Endothelial cell of umbilical vein (primary cell): ENCODE results near the gene DAB2IP. TPM values are rescaled to one million over a fixed set of nuclear protein-coding genes. Genes with fewer than 3 reads are reported as not detected.

Experiments
- BruUV-seq: library from RNA; stranded (reverse); fragments of 400-500 nt; replicated peaks from 2 replicates; lab custom pipeline; 2021; lab: Mats Ljungman, UMichigan
- CTCF ChIA-PET: fragments of 300-600, 350-600 bp; sonication (Branson Sonifier 250); formaldehyde crosslinking; loops from one replicate; lab custom pipeline; 2021; ENCODE audit warnings: antibody characterized with exemption, inconsistent platforms; lab: Charles Lee
- POLR2A ChIA-PET: fragments of 300-600, 350-600 bp; sonication (Branson Sonifier 250); formaldehyde crosslinking; loops from one replicate; lab custom pipeline; 2021; ENCODE audit warnings: antibody characterized with exemption, inconsistent platforms; lab: Charles Lee
- DNase-seq: peaks from one replicate; pipeline ENCODE4 v3.0.0-alpha.2; 2011; ENCODE audit warnings: low read depth, low spot score
- FAIRE-seq: peaks from 2 replicates; lab custom pipeline; 2011; peaks lifted over from hg19 to GRCh38; lab: Jason Lieb, UNC
- H2AFZ ChIP-seq: 2 replicates; pipeline ENCODE4 v1.6.0; 2012; ENCODE audit warnings: low read depth, low read length, control low read depth, inconsistent platforms
- H3K27ac ChIP-seq: 2 replicates; pipeline ENCODE4 v1.5.1; 2011; ENCODE audit warnings: low read depth, mild to moderate bottlenecking, control low read depth, low read length, moderate library complexity; ENCODE audit not compliant: insufficient read depth
- H3K27me3 ChIP-seq, 2 experiments: 2 replicates each; pipeline versions ENCODE4 v1.6.0 to v1.6.1; 2011; ENCODE audit warnings: low read length in 2 of 2, mixed read lengths in 1 of 2; ENCODE audit not compliant: control insufficient read depth in 2 of 2, insufficient read depth in 2 of 2
- H3K36me3 ChIP-seq, 2 experiments: 2 replicates in 1 of 2; 3 replicates in 1 of 2; pipeline ENCODE4 v1.5.1; 2011; ENCODE audit warnings: low read length in 2 of 2, mild to moderate bottlenecking in 1 of 2, moderate library complexity in 1 of 2; ENCODE audit not compliant: control insufficient read depth in 2 of 2, insufficient read depth in 2 of 2; ENCODE audit errors: extremely low read depth in 1 of 2
- H3K4me1 ChIP-seq: 3 replicates; pipeline ENCODE4 v1.5.1; 2011; ENCODE audit warnings: mild to moderate bottlenecking, low read length; ENCODE audit not compliant: control insufficient read depth, insufficient read depth; ENCODE audit errors: extremely low read depth
- H3K4me2 ChIP-seq: 2 replicates; pipeline ENCODE4 v1.6.1; 2011; ENCODE audit warnings: low read length, control low read depth, mixed read lengths; ENCODE audit not compliant: insufficient read depth
- H3K4me3 ChIP-seq, 3 experiments: fragments of 200-600 bp in 1 of 3; sonication (generic), shearing (Covaris generic) in 1 of 3; replicated peaks in 1 of 3; 2 replicates each; pipeline ENCODE4 v1.5.1; 2011 to 2016; ENCODE audit warnings: control low read depth in 3 of 3, low read length in 3 of 3, mild to moderate bottlenecking in 2 of 3, inconsistent platforms in 1 of 3, low read depth in 1 of 3, moderate library complexity in 1 of 3; ENCODE audit not compliant: insufficient read depth in 1 of 3
- H3K79me2 ChIP-seq: 2 replicates; pipeline ENCODE4 v1.6.0; 2012; ENCODE audit warnings: low read length, inconsistent platforms; ENCODE audit not compliant: control insufficient read depth, insufficient read depth
- H3K9ac ChIP-seq: replicated peaks from 2 replicates; pipeline ENCODE3; 2011; ENCODE audit warnings: low read length, control low read depth; ENCODE audit not compliant: insufficient read depth; ENCODE audit errors: extremely low read depth
- H3K9me1 ChIP-seq: replicated peaks from 3 replicates; pipeline ENCODE4 v1.6.0; 2011; ENCODE audit warnings: mild to moderate bottlenecking, low read length; ENCODE audit not compliant: control insufficient read depth, insufficient read depth; ENCODE audit errors: extremely low read depth
- H3K9me3 ChIP-seq: replicated peaks from 2 replicates; pipeline ENCODE4 v1.5.1; 2012; ENCODE audit warnings: low read length, inconsistent platforms; ENCODE audit not compliant: control insufficient read depth, insufficient read depth
- H4K20me1 ChIP-seq: replicated peaks from 2 replicates; pipeline ENCODE3; 2011; ENCODE audit warnings: mild to moderate bottlenecking, low read length; ENCODE audit not compliant: control insufficient read depth, insufficient read depth; ENCODE audit errors: extremely low read depth
- CTCF ChIP-seq, 2 donors: IDR thresholded peaks; 1 replicate in 1 of 2; 2 replicates in 1 of 2; pipeline ENCODE4 v1.5.1; 2011; ENCODE audit warnings: low read length in 2 of 2, mild to moderate bottlenecking in 2 of 2, moderate library complexity in 2 of 2, control low read depth in 1 of 2, inconsistent platforms in 1 of 2, low read depth in 1 of 2; ENCODE audit not compliant: insufficient read depth in 1 of 2; ENCODE audit errors: extremely low read depth in 1 of 2
- EZH2 ChIP-seq: IDR thresholded peaks from 2 replicates; pipeline ENCODE4 v1.6.1; 2012; ENCODE audit warnings: borderline replicate concordance, low read depth, mild to moderate bottlenecking, moderate library complexity, low read length, inconsistent platforms; ENCODE audit not compliant: severe bottlenecking
- FOS ChIP-seq: IDR thresholded peaks from 2 replicates; pipeline ENCODE4 v1.6.1; 2011; ENCODE audit warnings: mild to moderate bottlenecking, low read length, moderate library complexity, borderline replicate concordance; ENCODE audit not compliant: insufficient read depth
- GATA2 ChIP-seq: IDR thresholded peaks from 2 replicates; pipeline ENCODE4 v1.7.0; 2011; ENCODE audit warnings: low read depth, mild to moderate bottlenecking, moderate library complexity, mixed read lengths, low read length; ENCODE audit not compliant: insufficient read length, insufficient read depth
- JUN ChIP-seq: IDR thresholded peaks from 2 replicates; pipeline ENCODE4 v1.6.1; 2011; ENCODE audit warnings: borderline replicate concordance, low read depth; ENCODE audit not compliant: insufficient read length, insufficient read depth
- MAX ChIP-seq: IDR thresholded peaks from 2 replicates; pipeline ENCODE4 v1.6.1; 2011; ENCODE audit not compliant: insufficient read depth, insufficient read length
- MYC ChIP-seq: IDR thresholded peaks from one replicate; pipeline ENCODE4 v1.6.1; 2011; ENCODE audit warnings: mild to moderate bottlenecking, low read depth, low read length
- POLR2A ChIP-seq: IDR thresholded peaks from 2 replicates; pipeline ENCODE4 v1.6.1; 2012; ENCODE audit warnings: low read depth, mild to moderate bottlenecking, control low read depth, low read length
- POLR2AphosphoS5 ChIP-seq: IDR thresholded peaks from 2 replicates; pipeline ENCODE4 v1.6.1; 2012; ENCODE audit warnings: low read depth, mild to moderate bottlenecking, control low read depth, low read length, moderate library complexity; ENCODE audit not compliant: insufficient read depth
- dilution Hi-C: fragments of 300-500 bp; cut with MboI; formaldehyde crosslinking; loops from one replicate; pipeline ENCODE4 v1.15.0; 2019; ENCODE audit warnings: low sequenced_read_pairs; ENCODE audit not compliant: extremely low pct_ligation_motif_present
- intact Hi-C: fragments of 100-400 bp; cut with micrococcal nuclease; formaldehyde crosslinking; loops from one replicate; pipeline ENCODE4 v1.10.0; 2022
- polyA plus RNA-seq, 4 experiments: library from polyadenylated mRNA; depleted of rRNA in 3 of 4; stranded (reverse) in 3 of 4; unstranded in 1 of 4; fragments of >200 nt; gene quantifications; 2 replicates each; pipeline versions ENCODE4 v1.2.1 to v1.2.3, GENCODE V29; 2011 to 2012; ENCODE audit warnings: missing spikeins in 1 of 4
- total RNA-seq: library from RNA; stranded (reverse); gene quantifications from 2 replicates; pipeline ENCODE4 v1.2.3, GENCODE V29; 2021

DAB2IP gene
- total and polyA plus RNA-seq, 2 donors (not counting 3 experiments of a cell fraction or from before 2014, with no cell fraction given) = 29.2 to 53.6 TPM

- Histone ChIP-seq H3K27ac (no peak overlapping the region), H2AFZ (no peak overlapping the region), H3K79me2 (no peaks in the 10 kb centered on the region), H3K4me1 (peaks cover 4% of the 10 kb centered on the region), H4K20me1 (no peaks in the 10 kb centered on the region), H3K9ac (no peak overlapping the region), H3K9me1 (no peaks in the 10 kb centered on the region), H3K4me2 (no peak overlapping the region), H3K36me3 (peaks cover 0 to 39% of the 10 kb centered on the region in 2 experiments), H3K27me3 (no peaks in the 10 kb centered on the region), H3K9me3 (no peaks in the 10 kb centered on the region), H3K4me3 (no peak overlapping the region)
- BruUV-seq = no TSS peak
- DNase-seq (no peak), FAIRE-seq (no peak)
- ChIA-PET CTCF (no interaction called here), POLR2A (no interaction called here)
- TF ChIP-seq POLR2AphosphoS5 (no peak), GATA2 (no peak), POLR2A (no peak), MYC (no peak), MAX (no peak), FOS (no peak), CTCF (IDR thresholded peaks at IDR 0.05; ENCODE audit: extremely low read depth in 1 of 2, insufficient read depth in 1 of 2, low read depth in 1 of 2, low read length in 2 of 2) (no peak), EZH2 (no peak), JUN (no peak)
- dilution Hi-C loops = no loop called here
- intact Hi-C loops = no loop called here
Observed at GRCh38 chr9:121781701-121782464, 130.4 kb downstream of the DAB2IP start.
